Ishikawa (cell line): ENCODE results near the gene PTPRM.

Source experiments
- CEBPB ChIP-seq: IDR thresholded peaks from 2 replicates; pipeline ENCODE4 v1.6.1; 2012
- CREB1 ChIP-seq: IDR thresholded peaks from 2 replicates; pipeline ENCODE4 v1.6.1; 2012; ENCODE audit warnings: low read depth
- EGR1 ChIP-seq: IDR thresholded peaks from 2 replicates; pipeline ENCODE4 v1.6.1; 2012
- EP300 ChIP-seq: IDR thresholded peaks from 2 replicates; pipeline ENCODE4 v1.6.1; 2012; ENCODE audit warnings: borderline replicate concordance
- FOXM1 ChIP-seq: IDR thresholded peaks from 2 replicates; pipeline ENCODE4 v1.6.1; 2012; ENCODE audit warnings: low read depth, borderline replicate concordance
- NFIC ChIP-seq: IDR thresholded peaks from 2 replicates; pipeline ENCODE4 v1.6.1; 2012
- RAD21 ChIP-seq: IDR thresholded peaks from 2 replicates; pipeline ENCODE4 v1.6.1; 2012; ENCODE audit warnings: low read depth
- REST ChIP-seq: IDR thresholded peaks from 2 replicates; pipeline ENCODE4 v1.6.1; 2012; ENCODE audit warnings: low read depth, mild to moderate bottlenecking
- TAF1 ChIP-seq: IDR thresholded peaks from 2 replicates; pipeline ENCODE4 v1.6.1; 2012; ENCODE audit warnings: low read depth, mild to moderate bottlenecking
- TCF12 ChIP-seq: IDR thresholded peaks from 2 replicates; pipeline ENCODE4 v1.6.1; 2012; ENCODE audit warnings: low read depth
- TEAD4 ChIP-seq: IDR thresholded peaks from 2 replicates; pipeline ENCODE4 v1.6.1; 2012
- USF1 ChIP-seq: IDR thresholded peaks from 2 replicates; pipeline ENCODE4 v1.6.1; 2012
- YY1 ChIP-seq: IDR thresholded peaks from 2 replicates; pipeline ENCODE4 v1.6.1; 2012; ENCODE audit warnings: low read depth
- ZBTB7A ChIP-seq: IDR thresholded peaks from 2 replicates; pipeline ENCODE4 v1.6.1; 2012; ENCODE audit warnings: low read depth
- TF ChIP-seq, protein P1 (sequence below): IDR thresholded peaks from 2 replicates; pipeline ENCODE4 v1.6.1; 2012

The PTPRM gene

GRCh38 chr18:8139891-8140406 lies 572.8 kb downstream of the PTPRM start:
- TF ChIP-seq ZBTB7A (no peak), CEBPB (no peak), TAF1 (no peak), TCF12 (no peak), YY1 (no peak), CREB1 (no peak), USF1 (no peak), RAD21 (no peak), TEAD4 (no peak), EGR1 (no peak), EP300 (no peak), REST (no peak), FOXM1 (no peak), NFIC (no peak)
- TF ChIP-seq, protein P1, sequence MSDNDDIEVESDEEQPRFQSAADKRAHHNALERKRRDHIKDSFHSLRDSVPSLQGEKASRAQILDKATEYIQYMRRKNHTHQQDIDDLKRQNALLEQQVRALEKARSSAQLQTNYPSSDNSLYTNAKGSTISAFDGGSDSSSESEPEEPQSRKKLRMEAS = no peak

GRCh38 chr18:8140841-8141501 lies 573.9 kb downstream of the PTPRM start:
- TF ChIP-seq REST (no peak), TAF1 (no peak), CREB1 (no peak), NFIC (no peak), EP300 (no peak), TCF12 (no peak), USF1 (no peak), ZBTB7A (no peak), CEBPB (no peak)
- TF ChIP-seq, protein P1 = no peak

- no peak for TF ChIP-seq CREB1
- TF ChIP-seq NFIC = no peak
- no peak for TF ChIP-seq TAF1
- TF ChIP-seq, protein P1 = no peak
- no peak for TF ChIP-seq TCF12
- no peak for TF ChIP-seq USF1
- TF ChIP-seq EGR1 = no peak
- TF ChIP-seq FOXM1 = no peak
- no peak for TF ChIP-seq RAD21
- no peak for TF ChIP-seq ZBTB7A
These were observed 575.1 kb downstream of the PTPRM start for GRCh38 chr18:8142131-8142711.

GRCh38 chr18:8142932-8143331 lies 575.8 kb downstream of the PTPRM start:
- TF ChIP-seq CEBPB (no peak), FOXM1 (no peak), CREB1 (no peak), NFIC (no peak), ZBTB7A (no peak), TCF12 (no peak), REST (no peak), RAD21 (no peak), TEAD4 (no peak), USF1 (no peak), EP300 (no peak), EGR1 (no peak), TAF1 (no peak), YY1 (no peak)
- TF ChIP-seq, protein P1 = no peak
